GM21528 (cell line): Measurements from ENCODE around the gene AXIN2.

Experiments
- ATAC-seq: cut with Tn5 transposase; IDR thresholded peaks from one replicate; pipeline ENCODE4 v1.9.1; 2021; ENCODE audit warnings: mild to moderate bottlenecking, moderate library complexity; ENCODE audit not compliant: unreplicated experiment, low FRiP score

AXIN2 gene

GRCh38 chr17:65561452-65562205, at the start of gene AXIN2:
Gene AXIN2, minus strand, starts transcription at chr17:65561648. Its CDS starts 3,028 bp downstream, at chr17:65558620.
- ATAC-seq: peak; percentile 78

GRCh38 chr17:65609749-65610148, 48.3 kb upstream of the AXIN2 start:
- ATAC-seq: no peak

GRCh38 chr17:65609286-65609685, 47.8 kb upstream of the AXIN2 start:
- no peak for ATAC-seq

- ATAC-seq: no peak
These were observed 42.6 kb upstream of the AXIN2 start for GRCh38 chr17:65604070-65604469.

GRCh38 chr17:65601881-65602280, 40.4 kb upstream of the AXIN2 start:
- no peak for ATAC-seq

- ATAC-seq: no peak
These were observed 39.7 kb upstream of the AXIN2 start for GRCh38 chr17:65601145-65601544.

GRCh38 chr17:65600518-65600917, 39.1 kb upstream of the AXIN2 start:
- ATAC-seq: no peak

- ATAC-seq: no peak
These were observed 38.2 kb upstream of the AXIN2 start for GRCh38 chr17:65599650-65600049.

GRCh38 chr17:65598746-65599145, 37.3 kb upstream of the AXIN2 start:
- no peak for ATAC-seq

- no peak for ATAC-seq
These were observed 33.7 kb upstream of the AXIN2 start for GRCh38 chr17:65595071-65595656.

- ATAC-seq: no peak
These were observed 32.7 kb upstream of the AXIN2 start for GRCh38 chr17:65593855-65594845.

- ATAC-seq: no peak
These were observed 31.8 kb upstream of the AXIN2 start for GRCh38 chr17:65593092-65593854.

- ATAC-seq: no peak
These were observed 30.9 kb upstream of the AXIN2 start for GRCh38 chr17:65592125-65592965.

GRCh38 chr17:65589321-65589720, 27.9 kb upstream of the AXIN2 start:
- ATAC-seq: no peak

GRCh38 chr17:65588181-65588808, 26.8 kb upstream of the AXIN2 start:
- ATAC-seq: no peak

GRCh38 chr17:65587534-65588180, 26.2 kb upstream of the AXIN2 start:
- no peak for ATAC-seq

GRCh38 chr17:65586899-65587298, 25.5 kb upstream of the AXIN2 start:
- no peak for ATAC-seq
